GM19099 (cell line): ENCODE measurements around the gene MS4A8.

Source experiments
- POLR2A ChIP-seq: IDR thresholded peaks from 3 replicates; pipeline ENCODE4 v1.6.1; 2011; ENCODE audit warnings: low read depth; ENCODE audit not compliant: insufficient read length; ENCODE audit errors: extremely low read depth

Gene MS4A8, protein sequence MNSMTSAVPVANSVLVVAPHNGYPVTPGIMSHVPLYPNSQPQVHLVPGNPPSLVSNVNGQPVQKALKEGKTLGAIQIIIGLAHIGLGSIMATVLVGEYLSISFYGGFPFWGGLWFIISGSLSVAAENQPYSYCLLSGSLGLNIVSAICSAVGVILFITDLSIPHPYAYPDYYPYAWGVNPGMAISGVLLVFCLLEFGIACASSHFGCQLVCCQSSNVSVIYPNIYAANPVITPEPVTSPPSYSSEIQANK

DNA sequence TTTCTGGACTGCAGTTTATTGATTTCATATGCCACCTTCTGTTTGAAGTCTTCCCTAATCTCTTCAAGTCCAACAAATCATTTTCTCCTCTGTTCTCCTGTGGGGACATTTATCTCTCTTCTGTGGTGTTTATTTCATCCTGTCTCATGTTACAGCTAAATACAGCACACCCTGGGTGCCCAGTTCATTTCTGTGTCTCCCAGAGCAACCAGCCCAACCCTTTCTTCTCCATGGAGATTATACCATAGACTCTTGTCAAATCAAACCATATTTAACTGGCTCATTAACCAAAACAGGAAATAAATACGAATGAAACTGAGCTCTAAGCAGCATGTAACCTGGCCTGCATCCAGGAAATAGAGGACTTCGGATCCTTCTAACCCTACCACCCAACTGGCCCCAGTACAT lies at the start of gene MS4A8:
MS4A8 (plus strand) TSS at position 329 of the 408 bp plus-strand sequence. CDS start 1,249 bp downstream, outside the sequence.
- TF ChIP-seq POLR2A = no peak

DNA sequence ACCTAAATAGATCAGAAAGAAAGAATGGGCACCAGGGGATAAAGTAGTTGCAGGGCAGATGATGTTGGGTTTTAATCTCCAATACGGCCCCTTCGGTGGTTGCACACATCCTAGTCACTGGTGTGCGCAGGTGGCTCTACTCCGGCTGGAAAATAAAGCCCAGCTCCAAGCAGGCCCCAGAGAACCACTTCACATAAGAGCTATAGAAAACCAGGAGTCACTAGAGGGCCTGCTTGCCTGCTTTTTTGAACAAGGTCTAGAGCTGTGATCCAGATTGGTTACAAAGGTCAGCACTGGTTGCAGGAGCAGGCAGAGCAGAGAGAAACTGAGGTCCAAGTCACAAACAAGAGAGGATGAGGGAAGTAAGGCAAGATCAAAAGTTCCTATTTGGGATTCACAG lies 41.5 kb upstream of the MS4A8 start:
- TF ChIP-seq POLR2A = no peak

DNA sequence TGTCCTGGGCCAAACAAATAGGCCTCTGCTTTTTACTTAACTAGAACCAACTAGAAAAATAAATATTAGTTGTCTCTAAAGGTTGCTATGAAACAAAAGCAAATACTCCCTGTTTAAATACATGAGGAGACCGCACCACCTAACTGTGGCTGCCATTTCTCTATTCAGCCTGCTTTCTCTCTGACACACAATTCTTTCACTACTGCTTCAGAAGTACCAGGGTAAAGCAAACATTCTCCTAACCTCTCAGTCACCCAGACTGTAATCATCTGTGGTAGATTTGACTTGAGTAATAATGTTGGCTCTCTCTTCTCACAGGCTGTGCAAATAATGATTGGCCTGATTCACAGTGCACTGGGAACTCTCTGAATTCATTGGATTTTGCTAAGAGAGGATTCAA lies 41.0 kb upstream of the MS4A8 start:
- TF ChIP-seq POLR2A = no peak

DNA sequence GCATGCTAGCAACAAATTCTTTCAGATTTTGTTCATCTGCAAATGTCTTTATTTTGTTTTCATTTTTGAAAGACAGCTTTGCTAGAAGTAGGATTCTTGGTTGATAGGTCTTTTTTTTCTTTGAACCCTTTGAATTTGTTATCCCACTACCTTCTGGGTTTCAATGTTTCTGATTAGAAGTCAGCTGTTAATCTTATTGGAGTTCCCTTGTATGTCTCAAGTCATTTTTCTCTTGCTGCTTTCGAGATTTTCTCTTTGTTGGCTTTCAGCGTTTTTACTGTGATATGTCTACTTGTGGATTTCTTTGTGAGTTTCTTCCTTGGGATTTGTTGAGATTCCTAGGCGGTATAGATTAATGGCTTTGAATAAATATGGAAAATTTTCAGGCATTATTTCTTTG lies 27.2 kb upstream of the MS4A8 start:
- TF ChIP-seq POLR2A = no peak

DNA sequence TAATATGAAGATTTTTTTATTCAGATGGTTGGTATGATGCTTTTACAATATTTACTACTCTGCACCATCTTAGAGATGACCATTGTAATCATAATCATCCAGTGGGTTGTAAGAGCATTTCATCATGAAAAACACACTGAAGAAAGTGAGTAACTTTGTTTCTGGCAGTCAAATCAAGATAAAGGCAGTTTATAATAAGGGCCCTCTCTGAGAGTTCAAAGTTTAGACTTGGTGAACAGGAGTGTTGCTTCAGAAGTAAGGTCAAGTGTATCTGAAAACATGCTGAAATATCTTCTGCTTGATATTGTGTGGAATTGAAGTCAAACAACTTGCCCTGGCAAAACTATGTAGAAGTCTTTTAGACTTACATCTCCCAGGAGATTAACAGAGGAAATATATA lies 19.5 kb upstream of the MS4A8 start:
- TF ChIP-seq POLR2A = no peak

- no peak for TF ChIP-seq POLR2A
Observed at GRCh38 chr11:60680455-60681119, 18.8 kb upstream of the MS4A8 start.

GRCh38 chr11:60691661-60692060 lies 7.8 kb upstream of the MS4A8 start:
- TF ChIP-seq POLR2A = no peak

- no peak for TF ChIP-seq POLR2A
Observed at GRCh38 chr11:60699936-60700335, 524 bp downstream of the MS4A8 start.

- TF ChIP-seq POLR2A = no peak
Observed at GRCh38 chr11:60700689-60701468, 1.5 kb downstream of the MS4A8 start.

- no peak for TF ChIP-seq POLR2A
Observed at GRCh38 chr11:60701469-60701818, 2.0 kb downstream of the MS4A8 start.

DNA sequence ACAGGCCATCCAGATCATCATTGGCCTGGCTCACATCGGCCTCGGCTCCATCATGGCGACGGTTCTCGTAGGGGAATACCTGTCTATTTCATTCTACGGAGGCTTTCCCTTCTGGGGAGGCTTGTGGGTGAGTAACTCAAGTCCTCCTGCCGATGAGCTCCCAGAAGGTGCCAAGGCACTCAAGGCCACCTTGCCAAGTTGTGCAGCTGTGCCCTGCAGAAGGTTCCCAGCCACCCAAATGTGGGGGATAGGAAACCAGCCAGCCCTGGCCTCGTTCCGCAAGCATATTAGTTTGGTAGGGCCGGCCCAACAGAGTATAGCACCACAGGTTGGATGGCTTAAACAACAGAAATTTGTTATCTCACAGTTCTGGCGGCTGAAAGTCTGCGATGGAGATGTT lies 4.0 kb downstream of the MS4A8 start:
- no peak for TF ChIP-seq POLR2A

- no peak for TF ChIP-seq POLR2A
Observed at GRCh38 chr11:60705895-60706294, 6.5 kb downstream of the MS4A8 start.

DNA sequence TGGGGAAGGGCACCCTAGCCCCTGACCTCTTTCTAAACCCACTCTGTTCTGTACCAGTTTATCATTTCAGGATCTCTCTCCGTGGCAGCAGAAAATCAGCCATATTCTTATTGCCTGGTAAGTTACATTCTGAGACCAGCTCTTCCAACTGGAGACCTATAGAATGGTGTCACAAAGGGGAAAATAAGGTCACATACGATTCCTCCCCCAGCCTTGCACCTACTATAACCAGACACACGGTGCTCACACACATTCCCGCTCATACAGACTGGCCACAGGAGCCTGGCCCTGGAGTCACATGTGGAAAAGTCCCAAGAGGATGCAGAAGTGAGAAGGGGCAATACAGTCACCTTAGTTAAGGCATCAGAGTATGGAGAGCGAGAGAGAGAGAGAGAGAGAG lies 7.5 kb downstream of the MS4A8 start:
- TF ChIP-seq POLR2A = no peak

- TF ChIP-seq POLR2A = no peak
Observed at GRCh38 chr11:60710482-60710881, 11.1 kb downstream of the MS4A8 start.

DNA sequence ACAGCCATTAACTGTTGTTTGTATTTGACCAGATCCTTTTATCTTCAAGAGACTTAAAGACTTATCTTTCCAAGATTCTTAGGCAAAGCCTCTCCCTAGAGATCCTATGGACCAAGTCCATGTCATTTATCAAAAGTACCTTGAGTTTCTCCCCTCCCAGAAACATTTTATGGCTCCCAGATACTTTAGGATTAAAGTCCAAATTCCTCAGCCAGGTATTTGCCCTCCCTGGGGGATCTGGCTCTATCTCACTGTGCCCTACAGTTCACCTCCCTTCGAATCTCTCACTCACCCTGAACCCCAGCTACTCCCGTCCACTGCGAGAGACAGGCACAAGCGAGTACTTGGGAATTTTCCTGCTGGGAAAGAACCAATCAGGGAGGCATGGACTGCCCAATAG lies 11.9 kb downstream of the MS4A8 start:
- no peak for TF ChIP-seq POLR2A

GRCh38 chr11:60717956-60718355 lies 18.5 kb downstream of the MS4A8 start:
- TF ChIP-seq POLR2A = no peak
